HepG2 (cell line): ENCODE results near the gene GPALPP1.

Source experiments
- CBFB ChIP-seq: sonication (generic); formaldehyde crosslinking; IDR thresholded peaks from 2 replicates; pipeline ENCODE4 v1.4.0; 2020; ENCODE audit warnings: missing genetic modification reagents
- NPAS2 ChIP-seq: sonication (generic); formaldehyde crosslinking; IDR thresholded peaks from 2 replicates; pipeline ENCODE4 v1.8.0; 2022; ENCODE audit warnings: mild to moderate bottlenecking, missing genetic modification reagents, borderline replicate concordance
- RXRA ChIP-seq: sonication (generic); formaldehyde crosslinking; IDR thresholded peaks from 2 replicates; pipeline ENCODE4 v1.5.1; 2020; ENCODE audit warnings: missing genetic modification reagents
- ZNF276 ChIP-seq: sonication (generic); formaldehyde crosslinking; IDR thresholded peaks from 2 replicates; pipeline ENCODE4 v1.4.0; 2020; ENCODE audit warnings: mild to moderate bottlenecking, low read depth, missing genetic modification reagents
- ZNF329 ChIP-seq: sonication (generic); formaldehyde crosslinking; IDR thresholded peaks from 2 replicates; pipeline ENCODE4 v1.9.0; 2021; ENCODE audit warnings: low read depth, mild to moderate bottlenecking, missing genetic modification reagents
- ZNF792 ChIP-seq: IDR thresholded peaks from 2 replicates; pipeline ENCODE4 v1.6.1; 2016

- no peak for TF ChIP-seq ZNF276 (CRISPR knock-in tag)
- no peak for TF ChIP-seq ZNF329 (CRISPR knock-in tag)
- no peak for TF ChIP-seq RXRA (CRISPR knock-in tag)
- TF ChIP-seq CBFB (CRISPR knock-in tag): no peak
- no peak for TF ChIP-seq NPAS2 (CRISPR knock-in tag)
- TF ChIP-seq ZNF792: no peak
These were observed 11.0 kb upstream of the GPALPP1 start for GRCh38 chr13:44978328-44978727.
